Tibial nerve (tissue), 4 donors: ENCODE measurements around the gene PRKCE. TPM values are rescaled to one million over a fixed set of nuclear protein-coding genes. Genes with fewer than 3 reads are reported as not detected.
"Not testable (repeated sequence)": the region's sequence is repeated elsewhere in the genome, so short reads cannot be mapped to it uniquely, and the experiment has no call there.

ENCODE experiments used
- DNase-seq, 2 donors: peaks; one replicate each; pipeline ENCODE4 v3.0.0-alpha.2; 2019; ENCODE audit warnings: low spot score in 2 of 2
- H3K27ac ChIP-seq, 4 donors: fragments of 200-600 bp; sonication (generic) in 3 of 4; one replicate each; pipeline ENCODE4 v1.5.1; 2017 to 2019; ENCODE audit warnings: mild to moderate bottlenecking in 1 of 4
- H3K27me3 ChIP-seq, 2 donors: fragments of 200-600 bp; sonication (generic) in 1 of 2; one replicate each; pipeline versions ENCODE4 v1.5.1 to v1.6.0; 2017 to 2019
- H3K36me3 ChIP-seq, 3 donors: fragments of 200-600 bp; sonication (generic); one replicate each; pipeline ENCODE4 v1.5.1; 2018 to 2019
- H3K4me1 ChIP-seq, 4 donors: fragments of 200-600 bp; sonication (generic) in 3 of 4; one replicate each; pipeline ENCODE4 v1.5.1; 2017 to 2019
- H3K4me3 ChIP-seq, 4 donors: fragments of 200-600 bp; sonication (generic) in 3 of 4; one replicate each; pipeline ENCODE4 v1.5.1; 2017 to 2019; ENCODE audit warnings: mild to moderate bottlenecking in 1 of 4, moderate library complexity in 1 of 4
- H3K9me3 ChIP-seq, 4 donors: fragments of 200-600 bp; sonication (generic) in 3 of 4; one replicate each; pipeline ENCODE4 v1.5.1; 2017 to 2019
- CTCF ChIP-seq, 5 experiments: fragments of 200-600 bp in 3 of 5; fragments of 450-650 bp in 2 of 5; sonication (generic) in 3 of 5; IDR thresholded peaks; one replicate each; pipeline ENCODE4 v1.5.1; 2016 to 2019; ENCODE audit warnings: antibody characterized with exemption in 5 of 5, mild to moderate bottlenecking in 3 of 5, moderate library complexity in 2 of 5
- EP300 ChIP-seq, 2 donors: sonication (generic); formaldehyde crosslinking; IDR thresholded peaks; one replicate each; pipeline ENCODE4 v1.6.1; 2017; ENCODE audit warnings: antibody characterized with exemption in 2 of 2, mild to moderate bottlenecking in 1 of 2
- POLR2A ChIP-seq, 2 donors: fragments of 450-650 bp; IDR thresholded peaks; one replicate each; pipeline ENCODE4 v1.6.1; 2017; ENCODE audit warnings: antibody characterized with exemption in 2 of 2, mild to moderate bottlenecking in 2 of 2, moderate library complexity in 2 of 2
- WGBS, 2 donors: methylation state at CpG; one replicate each; pipeline ENCODE4 v1.1.5; 2018; 5-methylcytosine and 5-hydroxymethylcytosine counted together
- total RNA-seq, 4 donors: library from RNA; depleted of rRNA; stranded (reverse); fragments of >200 nt; gene quantifications; one replicate each; pipeline ENCODE4 v1.1.0, GENCODE V29; 2016

The PRKCE gene
- total RNA-seq, 4 donors from 2014 or later: 14.4 to 22.4 (median 17.9) TPM

DNA sequence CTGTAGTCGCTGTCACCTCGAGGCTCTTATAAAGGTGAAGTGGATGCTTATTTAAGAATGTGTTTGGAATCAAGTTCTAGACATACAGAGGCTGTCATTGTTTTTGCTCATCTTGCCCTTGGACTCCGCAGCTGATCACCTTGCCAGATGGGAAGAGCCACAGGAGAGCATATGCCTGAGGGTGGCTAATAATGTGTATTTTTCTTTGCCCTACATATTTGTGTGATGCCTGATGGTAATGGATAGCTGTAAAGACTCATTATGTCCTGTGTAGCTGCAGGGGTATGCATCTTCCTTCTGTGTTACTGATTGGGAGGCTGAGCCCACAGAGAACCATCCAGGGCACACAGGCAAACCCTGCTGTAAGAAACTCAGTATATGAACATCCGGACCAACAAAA lies 61.7 kb downstream of the PRKCE start:
- H3K4me1 ChIP-seq: peaks cover 0 to 7% (median 0%) of the 10 kb centered on the region in 4 donors
- H3K9me3 ChIP-seq: no peaks in the 10 kb centered on the region
- TF ChIP-seq CTCF (IDR thresholded peaks at IDR 0.05): no peak
- TF ChIP-seq POLR2A (IDR thresholded peaks at IDR 0.05): no peak
- TF ChIP-seq EP300 (IDR thresholded peaks at IDR 0.05): no peak
- H3K36me3 ChIP-seq: no peaks in the 10 kb centered on the region
- DNase-seq: no peak
- WGBS, 2 donors: 85 to 88% methylated on average over 4 of the region's 4 CpGs
- H3K27ac ChIP-seq: no peak overlapping the region
- H3K4me3 ChIP-seq: no peak overlapping the region
- no peaks in the 10 kb centered on the region for H3K27me3 ChIP-seq

- Histone ChIP-seq H3K9me3 (no peaks in the 10 kb centered on the region), H3K36me3 (no peaks in the 10 kb centered on the region), H3K4me3 (no peak overlapping the region), H3K4me1 (peaks cover 0 to 7% (median 0%) of the 10 kb centered on the region in 4 donors), H3K27ac (no peak overlapping the region), H3K27me3 (no peaks in the 10 kb centered on the region)
- TF ChIP-seq EP300 (IDR thresholded peaks at IDR 0.05) (no peak), CTCF (IDR thresholded peaks at IDR 0.05) (no peak), POLR2A (IDR thresholded peaks at IDR 0.05) (no peak)
- no peak for DNase-seq
These were observed 62.1 kb downstream of the PRKCE start for GRCh38 chr2:45713591-45713990.

GRCh38 chr2:45714679-45715078 lies 63.2 kb downstream of the PRKCE start:
- Histone ChIP-seq H3K27me3 (no peaks in the 10 kb centered on the region), H3K4me3 (no peak overlapping the region), H3K27ac (no peak overlapping the region), H3K4me1 (no peaks in the 10 kb centered on the region), H3K9me3 (no peaks in the 10 kb centered on the region), H3K36me3 (no peaks in the 10 kb centered on the region)
- no peak for DNase-seq
- WGBS, 2 donors: 95 to 100% methylated on average over 3 of the region's 3 CpGs
- TF ChIP-seq EP300 (IDR thresholded peaks at IDR 0.05) (no peak), POLR2A (IDR thresholded peaks at IDR 0.05) (no peak), CTCF (IDR thresholded peaks at IDR 0.05) (no peak)

DNA sequence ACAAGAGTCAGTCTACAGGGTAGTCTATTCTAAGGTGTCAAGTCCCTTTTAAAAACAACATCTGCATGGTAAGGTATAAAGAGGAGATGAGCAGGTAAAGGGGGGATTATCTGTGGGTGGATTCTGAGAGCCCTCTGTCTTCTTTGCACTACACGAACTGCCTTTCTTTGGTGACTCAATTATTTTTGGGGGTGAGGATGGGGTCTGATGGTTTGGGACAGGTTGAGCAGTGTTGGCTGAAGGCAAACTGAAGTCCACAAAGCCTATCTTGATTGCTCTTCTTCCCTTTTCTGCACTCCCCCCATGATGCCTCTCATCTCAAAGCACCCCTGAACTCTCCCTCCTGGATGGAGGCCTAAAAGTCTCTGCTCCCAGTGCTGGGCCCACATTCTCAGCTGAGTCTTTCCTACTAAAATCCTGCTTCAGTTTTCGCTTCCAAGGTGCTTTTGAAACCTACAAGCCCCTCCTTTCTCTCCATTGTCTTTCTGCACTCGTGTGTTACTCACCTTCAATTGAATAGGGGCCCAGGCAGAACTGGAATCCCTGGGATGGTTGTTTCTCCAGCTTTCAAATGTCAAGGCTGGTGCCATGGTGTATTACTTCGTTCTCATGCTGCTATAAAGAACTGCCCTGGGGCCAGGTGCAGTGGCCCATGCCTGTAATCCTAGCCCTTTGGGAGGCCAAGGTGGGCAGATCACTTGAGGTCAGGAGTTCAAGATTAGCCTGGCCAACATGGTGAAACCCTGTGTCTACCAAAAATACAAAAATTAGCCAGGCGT lies 64.3 kb downstream of the PRKCE start:
- TF ChIP-seq EP300 (IDR thresholded peaks at IDR 0.05) (no peak), POLR2A (IDR thresholded peaks at IDR 0.05) (no peak), CTCF (IDR thresholded peaks at IDR 0.05) (no peak)
- H3K27ac ChIP-seq: no peak overlapping the region
- no peaks in the 10 kb centered on the region for H3K4me1 ChIP-seq
- no peak overlapping the region for H3K4me3 ChIP-seq
- 93 to 97% methylated on average over 5 of the region's 5 CpGs for WGBS, 2 donors
- H3K27me3 ChIP-seq: no peaks in the 10 kb centered on the region
- no peak for DNase-seq
- no peaks in the 10 kb centered on the region for H3K9me3 ChIP-seq
- H3K36me3 ChIP-seq: no peaks in the 10 kb centered on the region

GRCh38 chr2:45716432-45716831 lies 65.0 kb downstream of the PRKCE start:
- H3K4me3 ChIP-seq, DNase-seq, H3K9me3 ChIP-seq, H3K27ac ChIP-seq, H3K36me3 ChIP-seq, H3K27me3 ChIP-seq, H3K4me1 ChIP-seq: not testable (repeated sequence)
- 77 to 92% methylated on average over 1 of the region's 1 CpG for WGBS, 2 donors

- H3K9me3 ChIP-seq: no peaks in the 10 kb centered on the region
- DNase-seq: no peak
- no peaks in the 10 kb centered on the region for H3K27me3 ChIP-seq
- no peaks in the 10 kb centered on the region for H3K36me3 ChIP-seq
- no peaks in the 10 kb centered on the region for H3K4me1 ChIP-seq
- TF ChIP-seq EP300 (IDR thresholded peaks at IDR 0.05) (no peak), POLR2A (IDR thresholded peaks at IDR 0.05) (no peak), CTCF (IDR thresholded peaks at IDR 0.05) (no peak)
- no peak overlapping the region for H3K4me3 ChIP-seq
- H3K27ac ChIP-seq: no peak overlapping the region
These were observed 65.4 kb downstream of the PRKCE start for GRCh38 chr2:45716915-45717314.
